Activated gamma-delta T cell treated with anti-CD3 and anti-CD28 coated beads, Interleukin-2, amount 50 U/mL, for 16 hours (primary cell): ENCODE measurements around the gene SF3B2.
"Not testable (repeated sequence)": the region's sequence is repeated elsewhere in the genome, so short reads cannot be mapped to it uniquely, and the experiment has no call there.

Experiments
- DNase-seq: peaks from one replicate; pipeline ENCODE4 v3.0.0-alpha.2; 2020; ENCODE audit warnings: low read depth

SF3B2 gene

GRCh38 chr11:66111158-66111557, 59.0 kb downstream of the SF3B2 start:
- DNase-seq = no peak

- DNase-seq = no peak
These were observed 59.9 kb downstream of the SF3B2 start for GRCh38 chr11:66112041-66112491.

GRCh38 chr11:66112601-66113499, 60.7 kb downstream of the SF3B2 start:
- no peak for DNase-seq

- not testable (repeated sequence) for DNase-seq
These were observed 62.8 kb downstream of the SF3B2 start for GRCh38 chr11:66114957-66115356.

GRCh38 chr11:66115638-66116301, 63.6 kb downstream of the SF3B2 start:
- no peak for DNase-seq

GRCh38 chr11:66116576-66117361, 64.6 kb downstream of the SF3B2 start:
- DNase-seq = no peak

GRCh38 chr11:66118847-66119246, 66.7 kb downstream of the SF3B2 start:
- DNase-seq = no peak
